Measurements from ENCODE around the gene DCTN5.

Gene DCTN5

GRCh38 chr16:23640615-23640930 lies 693 bp upstream of the DCTN5 start:
- TF ChIP-seq, protein P1, sequence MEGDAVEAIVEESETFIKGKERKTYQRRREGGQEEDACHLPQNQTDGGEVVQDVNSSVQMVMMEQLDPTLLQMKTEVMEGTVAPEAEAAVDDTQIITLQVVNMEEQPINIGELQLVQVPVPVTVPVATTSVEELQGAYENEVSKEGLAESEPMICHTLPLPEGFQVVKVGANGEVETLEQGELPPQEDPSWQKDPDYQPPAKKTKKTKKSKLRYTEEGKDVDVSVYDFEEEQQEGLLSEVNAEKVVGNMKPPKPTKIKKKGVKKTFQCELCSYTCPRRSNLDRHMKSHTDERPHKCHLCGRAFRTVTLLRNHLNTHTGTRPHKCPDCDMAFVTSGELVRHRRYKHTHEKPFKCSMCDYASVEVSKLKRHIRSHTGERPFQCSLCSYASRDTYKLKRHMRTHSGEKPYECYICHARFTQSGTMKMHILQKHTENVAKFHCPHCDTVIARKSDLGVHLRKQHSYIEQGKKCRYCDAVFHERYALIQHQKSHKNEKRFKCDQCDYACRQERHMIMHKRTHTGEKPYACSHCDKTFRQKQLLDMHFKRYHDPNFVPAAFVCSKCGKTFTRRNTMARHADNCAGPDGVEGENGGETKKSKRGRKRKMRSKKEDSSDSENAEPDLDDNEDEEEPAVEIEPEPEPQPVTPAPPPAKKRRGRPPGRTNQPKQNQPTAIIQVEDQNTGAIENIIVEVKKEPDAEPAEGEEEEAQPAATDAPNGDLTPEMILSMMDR (IDR thresholded peaks at IDR 0.05), result no peak
- peak overlapping the region; percentile 99 for H3K27ac Mint-ChIP-seq
- peaks cover 29% of the 10 kb centered on the region for H3K4me1 Mint-ChIP-seq
- H3K4me3 Mint-ChIP-seq, result peak overlapping the region; percentile 99
- no peaks in the 10 kb centered on the region for H3K27me3 Mint-ChIP-seq (ENCODE audit: low read depth, poor library complexity)
- DNase-seq, result no peak
- peaks cover 27% of the 10 kb centered on the region for H3K36me3 Mint-ChIP-seq (ENCODE audit: low read depth)
- H3K9me3 Mint-ChIP-seq, result no peaks in the 10 kb centered on the region

DNA sequence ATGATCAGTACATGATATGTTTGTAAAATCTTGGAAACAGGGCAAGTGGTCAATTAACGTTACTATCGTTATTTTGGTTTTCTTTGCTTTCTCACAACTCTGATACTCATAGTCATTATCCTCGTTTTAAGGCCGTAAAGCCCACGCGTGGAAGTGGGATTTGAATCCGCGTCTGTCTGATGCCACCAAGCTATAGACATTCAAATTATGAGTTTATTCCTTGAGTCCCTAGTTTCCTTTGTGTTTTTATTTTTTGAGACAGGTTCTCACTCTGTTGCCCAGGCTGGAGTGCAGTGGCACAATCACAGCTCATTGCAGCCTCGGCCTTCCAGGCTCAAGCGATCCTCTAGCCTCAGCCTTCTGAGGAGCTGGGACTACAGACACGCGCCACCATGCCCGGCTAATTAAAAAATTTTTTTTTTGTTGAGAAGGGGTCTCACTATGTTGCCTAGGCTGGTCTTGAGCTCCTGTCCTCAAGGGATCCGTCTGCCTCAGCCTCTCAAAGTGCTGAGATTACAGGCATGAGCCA lies 1.0 kb downstream of the DCTN5 start:
- peak overlapping the region; percentile 99 for H3K4me3 Mint-ChIP-seq
- peaks cover 29% of the 10 kb centered on the region for H3K4me1 Mint-ChIP-seq
- no peak for DNase-seq
- peaks cover 13% of the 10 kb centered on the region for H3K9me3 Mint-ChIP-seq
- H3K27me3 Mint-ChIP-seq (ENCODE audit: low read depth, poor library complexity), result no peaks in the 10 kb centered on the region
- TF ChIP-seq, protein P1 (IDR thresholded peaks at IDR 0.05), result no peak
- H3K36me3 Mint-ChIP-seq (ENCODE audit: low read depth), result peaks cover 33% of the 10 kb centered on the region
- peak overlapping the region; percentile 99 for H3K27ac Mint-ChIP-seq

GRCh38 chr16:23650674-23651416 lies 9.6 kb downstream of the DCTN5 start:
- Mint-ChIP-seq H3K27me3 (ENCODE audit: low read depth, poor library complexity) (no peaks in the 10 kb centered on the region), H3K36me3 (ENCODE audit: low read depth) (peaks cover 70% of the 10 kb centered on the region), H3K9me3 (peaks cover 12% of the 10 kb centered on the region), H3K4me3 (no peak overlapping the region), H3K27ac (peak overlapping the region; percentile 8), H3K4me1 (no peaks in the 10 kb centered on the region)
- TF ChIP-seq, protein P1 (IDR thresholded peaks at IDR 0.05), result no peak
- DNase-seq, result no peak

- no peaks in the 10 kb centered on the region for H3K4me1 Mint-ChIP-seq
- H3K27me3 Mint-ChIP-seq (ENCODE audit: low read depth, poor library complexity), result no peaks in the 10 kb centered on the region
- DNase-seq, result no peak
- H3K4me3 Mint-ChIP-seq, result no peak overlapping the region
- TF ChIP-seq, protein P1 (IDR thresholded peaks at IDR 0.05), result no peak
- H3K36me3 Mint-ChIP-seq (ENCODE audit: low read depth), result peaks cover 63% of the 10 kb centered on the region
- H3K27ac Mint-ChIP-seq, result no peak overlapping the region
- peaks cover 1% of the 10 kb centered on the region for H3K9me3 Mint-ChIP-seq
Observed at GRCh38 chr16:23651943-23652468, 10.7 kb downstream of the DCTN5 start.

GRCh38 chr16:23663918-23664317 lies 22.7 kb downstream of the DCTN5 start:
- no peak overlapping the region for H3K4me3 Mint-ChIP-seq
- peaks cover 55% of the 10 kb centered on the region for H3K36me3 Mint-ChIP-seq (ENCODE audit: low read depth)
- TF ChIP-seq, protein P1 (IDR thresholded peaks at IDR 0.05), result no peak

More at GRCh38 chr16:23663918-23664317, 22.7 kb downstream of the DCTN5 start:
- no peak overlapping the region for H3K27ac Mint-ChIP-seq
- no peak for DNase-seq
- H3K4me1 Mint-ChIP-seq, result no peaks in the 10 kb centered on the region
- no peaks in the 10 kb centered on the region for H3K9me3 Mint-ChIP-seq
- H3K27me3 Mint-ChIP-seq (ENCODE audit: low read depth, poor library complexity), result no peaks in the 10 kb centered on the region
